GM10266 (cell line): Measurements from ENCODE around the gene CBX8.
A peak's percentile ranks its signal among the peaks of the same experiment; 100 is the strongest.

Experiments
- DNase-seq: peaks from one replicate; pipeline ENCODE4 v3.0.0; 2012; ENCODE audit errors: extremely low spot score
- TF ChIP-seq, protein P1 (sequence below): IDR thresholded peaks from 2 replicates; pipeline ENCODE4 v1.5.1; 2012; ENCODE audit warnings: mild to moderate bottlenecking, low read depth; ENCODE audit not compliant: control insufficient read depth, insufficient read depth; ENCODE audit errors: missing control alignments

Gene CBX8

DNA sequence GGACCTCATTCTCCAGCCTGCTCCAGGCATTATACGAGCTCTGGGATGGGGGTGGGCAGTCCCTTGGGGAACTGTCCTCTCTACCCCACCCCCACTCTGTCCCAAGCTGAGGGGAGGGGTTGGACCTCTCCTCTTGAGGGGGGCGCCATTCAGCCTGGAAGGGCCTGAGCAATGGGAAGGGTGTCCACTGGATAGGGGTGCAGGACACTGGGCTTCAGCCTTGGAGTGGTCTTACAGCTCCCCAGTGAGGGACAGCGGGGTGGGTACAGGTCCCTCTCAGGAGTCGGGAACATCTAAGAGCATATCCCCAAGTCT lies 9.5 kb upstream of the CBX8 start:
- TF ChIP-seq, protein P1, sequence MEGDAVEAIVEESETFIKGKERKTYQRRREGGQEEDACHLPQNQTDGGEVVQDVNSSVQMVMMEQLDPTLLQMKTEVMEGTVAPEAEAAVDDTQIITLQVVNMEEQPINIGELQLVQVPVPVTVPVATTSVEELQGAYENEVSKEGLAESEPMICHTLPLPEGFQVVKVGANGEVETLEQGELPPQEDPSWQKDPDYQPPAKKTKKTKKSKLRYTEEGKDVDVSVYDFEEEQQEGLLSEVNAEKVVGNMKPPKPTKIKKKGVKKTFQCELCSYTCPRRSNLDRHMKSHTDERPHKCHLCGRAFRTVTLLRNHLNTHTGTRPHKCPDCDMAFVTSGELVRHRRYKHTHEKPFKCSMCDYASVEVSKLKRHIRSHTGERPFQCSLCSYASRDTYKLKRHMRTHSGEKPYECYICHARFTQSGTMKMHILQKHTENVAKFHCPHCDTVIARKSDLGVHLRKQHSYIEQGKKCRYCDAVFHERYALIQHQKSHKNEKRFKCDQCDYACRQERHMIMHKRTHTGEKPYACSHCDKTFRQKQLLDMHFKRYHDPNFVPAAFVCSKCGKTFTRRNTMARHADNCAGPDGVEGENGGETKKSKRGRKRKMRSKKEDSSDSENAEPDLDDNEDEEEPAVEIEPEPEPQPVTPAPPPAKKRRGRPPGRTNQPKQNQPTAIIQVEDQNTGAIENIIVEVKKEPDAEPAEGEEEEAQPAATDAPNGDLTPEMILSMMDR = no peak
- no peak for DNase-seq

DNA sequence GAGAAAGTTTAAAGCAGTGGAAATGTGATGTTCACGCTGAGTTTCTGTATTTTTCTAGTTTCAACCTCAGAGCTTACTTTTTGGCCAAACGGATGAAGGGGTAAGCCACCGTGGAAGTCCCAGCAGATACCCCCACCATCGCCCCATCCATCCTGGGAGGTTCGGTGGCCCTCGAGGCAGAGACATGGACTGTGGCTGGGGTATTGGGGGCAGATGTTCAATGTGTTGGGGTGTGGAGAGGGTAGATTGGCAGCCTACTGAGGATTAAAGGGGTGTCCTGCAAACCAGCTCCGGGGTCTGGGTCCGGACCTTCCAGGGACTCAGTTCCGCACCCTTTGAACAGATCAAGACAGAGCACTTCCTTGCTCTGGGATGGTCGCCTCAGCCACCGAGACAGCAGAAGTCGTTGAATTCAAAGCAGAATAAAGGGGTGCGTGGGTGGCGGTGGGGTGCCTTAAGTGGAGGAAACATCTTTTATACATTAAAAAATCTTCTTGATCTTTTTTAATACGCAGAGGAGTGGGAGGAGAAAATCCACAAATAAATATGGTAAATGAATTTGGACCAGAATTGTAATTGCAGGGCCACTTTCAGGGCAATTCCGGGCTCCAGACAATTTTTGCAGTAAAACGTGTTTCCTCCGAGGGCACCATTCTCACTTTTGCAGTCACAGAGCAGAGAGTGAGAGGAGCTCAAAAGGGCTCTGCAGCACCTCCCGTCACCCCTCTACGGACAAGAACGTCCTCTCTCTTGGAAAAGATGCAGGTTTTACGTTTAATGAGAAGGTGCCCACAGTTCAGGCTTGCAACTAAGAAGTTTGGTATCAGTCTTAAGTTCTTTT lies 8.2 kb upstream of the CBX8 start:
- TF ChIP-seq, protein P1 = no peak
- no peak for DNase-seq

DNA sequence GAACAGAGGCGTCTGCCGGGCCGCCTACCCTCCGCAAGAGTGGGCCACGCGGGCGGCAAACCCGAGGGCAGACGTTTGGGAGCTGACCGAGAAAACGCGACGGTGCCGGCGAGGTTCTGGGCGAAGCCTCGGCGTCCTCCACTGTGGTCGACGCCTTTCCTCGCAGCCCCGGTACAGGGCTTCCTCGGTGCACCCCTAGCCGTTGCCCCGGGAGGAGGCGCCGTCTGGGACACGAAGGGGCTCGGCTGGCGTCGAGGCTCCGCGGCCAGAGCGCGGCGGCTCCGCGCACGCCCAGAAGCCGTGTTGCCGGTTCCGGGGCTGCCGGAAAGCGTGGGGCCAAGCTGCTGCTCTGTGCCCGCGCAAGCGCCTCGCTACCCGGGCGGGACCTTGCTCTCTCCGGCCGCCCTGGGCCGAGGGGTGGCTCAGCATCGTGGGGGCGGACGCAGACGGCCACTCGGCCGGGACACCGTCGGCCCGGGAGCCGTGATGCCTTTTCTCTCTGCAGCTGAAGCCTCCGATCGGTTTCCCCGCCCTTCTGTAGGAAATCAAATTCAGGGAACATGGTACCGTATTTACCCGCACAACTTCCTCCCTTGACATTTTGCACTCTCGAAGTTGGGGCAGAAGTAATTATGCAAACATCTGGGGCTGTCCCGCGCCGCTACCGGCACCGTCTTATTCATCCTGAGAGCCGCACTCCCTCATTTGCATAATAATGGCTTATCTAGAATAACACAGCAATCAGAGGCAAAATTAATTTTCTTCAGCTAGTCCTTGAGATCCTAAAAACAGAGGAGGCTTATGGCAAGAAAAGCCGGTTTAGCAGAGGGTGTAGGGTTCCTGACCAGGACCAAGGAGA lies 7.3 kb upstream of the CBX8 start:
- DNase-seq = peak; percentile 83
- TF ChIP-seq, protein P1 = no peak

DNA sequence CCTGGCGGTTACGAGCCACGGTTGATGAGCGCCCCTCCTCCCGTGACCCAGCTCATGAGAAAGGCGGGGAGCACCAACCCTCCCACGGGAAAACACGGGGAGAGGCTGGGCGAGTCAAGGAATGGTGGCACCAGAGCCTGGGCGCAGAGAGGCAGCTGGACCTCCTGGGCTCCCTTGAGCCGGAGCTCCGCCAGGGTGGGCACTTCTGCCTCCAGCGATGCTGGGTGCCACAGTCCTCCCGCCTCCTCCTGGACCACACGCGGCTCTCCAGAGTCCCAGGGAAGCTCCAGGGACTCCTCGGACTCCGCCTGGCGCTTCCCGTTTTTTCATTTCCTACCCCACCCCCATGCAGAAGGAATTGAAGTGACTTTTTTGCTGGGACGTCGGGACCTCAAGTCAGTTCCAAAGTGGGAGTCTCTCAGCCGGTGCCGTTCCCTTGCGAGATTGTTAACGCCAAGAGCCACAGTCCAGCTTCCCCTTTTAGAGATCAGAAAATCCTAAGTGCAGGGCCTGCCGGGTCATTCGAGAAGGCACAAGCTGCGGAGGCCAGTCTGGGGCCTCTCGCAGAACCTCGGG lies 6.6 kb upstream of the CBX8 start:
- TF ChIP-seq, protein P1 = no peak
- DNase-seq = no peak

DNA sequence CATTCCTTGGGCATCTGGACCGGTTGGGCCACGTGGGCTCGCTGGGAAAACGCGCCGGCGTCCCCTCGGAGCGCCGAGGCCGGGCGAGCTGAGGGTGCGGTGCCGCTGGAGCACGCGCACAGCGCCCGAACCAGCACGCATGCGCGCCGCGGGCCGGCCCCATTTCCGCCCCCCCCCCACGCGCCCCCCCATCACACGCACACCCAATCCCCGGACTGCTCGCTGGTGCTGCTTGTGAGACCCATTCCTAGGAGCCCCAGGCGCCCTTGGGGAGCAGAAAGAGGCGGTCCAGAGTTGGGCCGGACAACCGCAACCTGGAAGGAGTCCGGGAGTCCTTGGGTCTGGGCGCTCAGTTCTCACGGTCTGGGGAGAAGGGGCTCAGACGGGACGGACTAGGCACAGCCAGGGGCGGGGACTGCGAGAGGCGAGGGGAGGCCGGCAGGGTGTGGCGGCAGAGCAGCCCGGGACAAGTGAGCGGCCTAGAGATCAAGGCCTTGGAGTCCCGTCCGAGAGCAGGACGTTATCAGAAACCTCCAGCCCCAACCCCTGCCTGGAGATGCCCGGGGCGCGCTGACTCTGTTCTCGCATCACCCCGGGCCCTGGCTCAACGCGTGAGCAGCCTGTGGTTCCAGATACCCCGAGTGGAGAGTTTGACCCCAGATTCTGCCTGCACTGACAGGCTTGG lies 6.0 kb upstream of the CBX8 start:
- DNase-seq = no peak
- TF ChIP-seq, protein P1 = no peak

DNA sequence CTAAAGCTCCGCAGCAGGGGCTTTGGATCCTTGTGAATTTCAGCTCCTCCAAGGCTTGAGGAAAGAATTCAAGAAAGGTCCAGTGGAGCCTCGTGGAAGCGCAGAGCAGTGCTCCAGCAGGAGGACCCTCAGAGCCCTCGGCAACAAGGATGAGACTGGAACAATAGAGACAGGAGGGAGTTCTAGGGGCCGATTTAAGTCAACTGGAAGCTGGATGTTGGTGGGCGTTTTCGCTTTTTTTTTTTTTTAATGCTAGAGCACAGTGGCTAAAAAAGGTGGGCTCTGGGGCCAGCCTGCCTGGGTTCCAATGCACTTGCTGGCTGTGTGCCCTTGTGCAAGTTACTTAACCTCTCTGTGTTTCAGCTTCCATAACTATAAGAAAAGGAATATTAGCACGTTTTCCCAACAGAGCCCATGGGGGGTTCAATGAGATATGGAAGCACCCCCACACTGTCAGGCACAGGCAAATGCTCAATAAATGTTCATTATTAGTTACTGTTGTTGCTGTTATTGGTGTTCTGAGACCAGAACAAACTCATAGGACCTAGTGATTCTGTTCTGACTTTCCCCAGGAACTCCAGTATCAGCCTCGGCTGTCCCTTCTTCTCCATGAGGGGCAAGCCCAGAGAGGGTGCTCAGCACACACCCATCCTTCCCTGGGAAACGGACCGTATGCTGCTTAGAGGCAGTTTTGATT lies 5.3 kb upstream of the CBX8 start:
- TF ChIP-seq, protein P1 = no peak
- DNase-seq = no peak
